ENCODE measurements around the gene ANKDD1A.

GRCh38 chr15:64919721-64920120 lies 8.0 kb downstream of the ANKDD1A start:
- TF ChIP-seq POLR2A (IDR thresholded peaks at IDR 0.05) (no peak), POLR2AphosphoS5 (IDR thresholded peaks at IDR 0.05) (no peak)
